ENCODE data around the gene CALN1. TPM values are rescaled to one million over a fixed set of nuclear protein-coding genes. Genes with fewer than 3 reads are reported as not detected.

Gene CALN1
- total and polyA plus RNA-seq, 12 donors, result not detected

- TF ChIP-seq, protein P1, sequence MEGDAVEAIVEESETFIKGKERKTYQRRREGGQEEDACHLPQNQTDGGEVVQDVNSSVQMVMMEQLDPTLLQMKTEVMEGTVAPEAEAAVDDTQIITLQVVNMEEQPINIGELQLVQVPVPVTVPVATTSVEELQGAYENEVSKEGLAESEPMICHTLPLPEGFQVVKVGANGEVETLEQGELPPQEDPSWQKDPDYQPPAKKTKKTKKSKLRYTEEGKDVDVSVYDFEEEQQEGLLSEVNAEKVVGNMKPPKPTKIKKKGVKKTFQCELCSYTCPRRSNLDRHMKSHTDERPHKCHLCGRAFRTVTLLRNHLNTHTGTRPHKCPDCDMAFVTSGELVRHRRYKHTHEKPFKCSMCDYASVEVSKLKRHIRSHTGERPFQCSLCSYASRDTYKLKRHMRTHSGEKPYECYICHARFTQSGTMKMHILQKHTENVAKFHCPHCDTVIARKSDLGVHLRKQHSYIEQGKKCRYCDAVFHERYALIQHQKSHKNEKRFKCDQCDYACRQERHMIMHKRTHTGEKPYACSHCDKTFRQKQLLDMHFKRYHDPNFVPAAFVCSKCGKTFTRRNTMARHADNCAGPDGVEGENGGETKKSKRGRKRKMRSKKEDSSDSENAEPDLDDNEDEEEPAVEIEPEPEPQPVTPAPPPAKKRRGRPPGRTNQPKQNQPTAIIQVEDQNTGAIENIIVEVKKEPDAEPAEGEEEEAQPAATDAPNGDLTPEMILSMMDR (IDR thresholded peaks at IDR 0.05), result no peak
- no peaks in the 10 kb centered on the region for H3K27me3 ChIP-seq
- ATAC-seq (no peak), DNase-seq (no peak)
- no peak overlapping the region for H3K4me3 ChIP-seq
- no peaks in the 10 kb centered on the region for H3K4me1 ChIP-seq
- 54 to 58% methylated on average over 7 of the region's 7 CpGs for WGBS, 2 donors
- no peak overlapping the region for H3K27ac ChIP-seq
- intact Hi-C loops (cut with DNase I), result no loop called here
- no peaks in the 10 kb centered on the region for H3K9me3 ChIP-seq
- no peaks in the 10 kb centered on the region for H3K36me3 ChIP-seq
Observed at GRCh38 chr7:71976645-71977044, 435.5 kb downstream of the CALN1 start.

DNA sequence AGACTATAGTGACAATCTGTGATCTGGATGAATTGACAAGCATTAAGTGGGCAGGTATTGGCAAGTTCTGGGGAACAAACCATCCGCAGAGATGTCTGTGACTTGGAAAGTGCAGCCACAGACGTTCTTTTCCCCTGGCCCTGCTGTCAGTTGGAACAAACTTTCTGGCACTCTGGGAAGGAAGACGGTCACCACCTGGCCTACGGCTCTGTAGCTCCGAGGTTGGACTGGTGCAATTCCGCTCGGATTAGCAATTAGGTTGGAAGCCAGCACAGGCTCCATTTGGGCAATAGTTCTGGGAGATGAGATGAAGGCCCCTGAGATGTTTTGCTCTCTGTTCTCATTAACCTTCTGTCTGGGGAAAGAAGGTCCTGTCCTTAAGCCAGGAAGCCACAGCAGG lies 437.5 kb downstream of the CALN1 start:
- H3K9me3 ChIP-seq, result no peaks in the 10 kb centered on the region
- H3K4me1 ChIP-seq, result no peaks in the 10 kb centered on the region
- no peak overlapping the region for H3K4me3 ChIP-seq
- no peaks in the 10 kb centered on the region for H3K36me3 ChIP-seq
- no peaks in the 10 kb centered on the region for H3K27me3 ChIP-seq
- H3K27ac ChIP-seq, result no peak overlapping the region
- DNase-seq, result no peak
- TF ChIP-seq, protein P1 (IDR thresholded peaks at IDR 0.05), result no peak
- ATAC-seq, result no peak
- WGBS, 2 donors, result 83 to 85% methylated on average over 7 of the region's 7 CpGs
- intact Hi-C loops (cut with DNase I), result no loop called here

- TF ChIP-seq, protein P1 (IDR thresholded peaks at IDR 0.05), result no peak
- Histone ChIP-seq H3K27me3 (no peaks in the 10 kb centered on the region), H3K4me1 (peaks cover 0 to 4% (median 0%) of the 10 kb centered on the region in 9 donors), H3K4me3 (no peak overlapping the region), H3K27ac (no peak overlapping the region), H3K9me3 (no peaks in the 10 kb centered on the region), H3K36me3 (no peaks in the 10 kb centered on the region)
- WGBS, 2 donors, result 71 to 72% methylated on average over 7 of the region's 7 CpGs
- ATAC-seq (no peak), DNase-seq (no peak)
- intact Hi-C loops (cut with DNase I), result no loop called here
Observed at GRCh38 chr7:71972534-71972933, 439.6 kb downstream of the CALN1 start.

- TF ChIP-seq, protein P1 (IDR thresholded peaks at IDR 0.05), result no peak
- H3K36me3 ChIP-seq, result no peaks in the 10 kb centered on the region
- intact Hi-C loops (cut with DNase I), result no loop called here
- no peak overlapping the region for H3K27ac ChIP-seq
- peaks cover 0 to 4% (median 0%) of the 10 kb centered on the region in 9 donors for H3K4me1 ChIP-seq
- no peak overlapping the region for H3K4me3 ChIP-seq
- H3K27me3 ChIP-seq, result no peaks in the 10 kb centered on the region
- no peaks in the 10 kb centered on the region for H3K9me3 ChIP-seq
- DNase-seq (no peak), ATAC-seq (no peak)
- 80 to 83% methylated on average over 3 of the region's 3 CpGs for WGBS, 2 donors
Observed at GRCh38 chr7:71970725-71971124, 441.4 kb downstream of the CALN1 start.

Data from heart right ventricle (tissue), 16 donors.